ENCODE results near the gene CDK5R1. TPM values are rescaled to one million over a fixed set of nuclear protein-coding genes. Genes with fewer than 3 reads are reported as not detected.

CDK5R1 gene
- total and polyA plus RNA-seq, 3 experiments from 2014 or later = 6.0 to 7.0 (median 6.8) TPM

DNA sequence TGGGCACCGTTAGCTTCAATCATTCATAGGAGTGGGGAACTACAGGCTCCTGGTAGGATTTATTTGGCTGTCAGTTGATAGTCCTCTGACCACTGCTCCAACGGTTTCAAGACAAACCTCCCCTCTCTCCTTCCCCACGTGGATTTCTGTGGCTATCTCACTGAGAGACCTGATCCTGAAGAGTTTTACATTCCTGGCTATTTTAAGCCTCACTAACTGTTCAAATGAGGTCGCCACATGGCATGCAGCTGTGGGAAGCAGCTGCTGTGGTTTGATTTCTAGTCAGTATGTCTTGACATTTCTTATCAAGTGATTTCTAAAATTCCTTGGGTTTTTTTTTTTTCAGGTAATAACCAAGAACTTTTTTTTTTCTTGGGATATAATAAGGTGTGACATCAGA is 38.3 kb downstream of the CDK5R1 start:
- ChIA-PET POLR2A (interaction anchor here (1.2 kb wide), 1 partner anchor 10 kb away, joined by 3 read pairs; no protein-coding TSS in a partner anchor), CTCF (interaction anchor here (2.0 to 3.0 kb wide), 2 partner anchors 25 to 63 kb away, joined by 4 to 13 read pairs; no protein-coding TSS in a partner anchor)
- Histone ChIP-seq H3K27ac (ENCODE audit: low read depth, low read length) (no peak overlapping the region), H3K27me3 (ENCODE audit: insufficient read depth, low read length, poor library complexity, severe bottlenecking) (no peaks in the 10 kb centered on the region), H3K4me1 (ENCODE audit: insufficient read depth, low read length) (peaks cover 44% of the 10 kb centered on the region), H3K9me3 (ENCODE audit: low read length) (no peaks in the 10 kb centered on the region), H3K36me3 (ENCODE audit: insufficient read depth, low read length) (no peaks in the 10 kb centered on the region), H3K4me3 (ENCODE audit: low read length) (no peak overlapping the region)
- peaks cover 0 to 3% (median 0%) of the 10 kb centered on the region in 3 donors for H3K36me3 Mint-ChIP-seq
- no peak for DNase-seq
- H3K27me3 Mint-ChIP-seq = peaks cover 2 to 3% of the 10 kb centered on the region in 2 donors
- peak overlapping the region in 1 of 8 donors; percentile 7 for H3K27ac Mint-ChIP-seq
- H3K4me3 Mint-ChIP-seq = peak overlapping the region in 2 of 7 donors; percentile 9 to 76
- H3K4me1 Mint-ChIP-seq = peaks cover 53 to 65% (median 54%) of the 10 kb centered on the region in 3 donors
- H3K9me3 Mint-ChIP-seq = no peaks in the 10 kb centered on the region

GRCh38 chr17:32527146-32527545 is 40.4 kb downstream of the CDK5R1 start:
- Mint-ChIP-seq H3K9me3 (no peaks in the 10 kb centered on the region), H3K27me3 (peaks cover 2 to 3% of the 10 kb centered on the region in 2 donors), H3K4me1 (peaks cover 39 to 52% (median 41%) of the 10 kb centered on the region in 3 donors), H3K4me3 (peak overlapping the region in 1 of 7 donors; percentile 29), H3K36me3 (peaks cover 0 to 3% (median 0%) of the 10 kb centered on the region in 3 donors), H3K27ac (peak overlapping the region in 1 of 8 donors; percentile 14)
- H3K9me3 ChIP-seq (ENCODE audit: low read length) = no peaks in the 10 kb centered on the region
- H3K27me3 ChIP-seq (ENCODE audit: insufficient read depth, low read length, poor library complexity, severe bottlenecking) = no peaks in the 10 kb centered on the region
- no peaks in the 10 kb centered on the region for H3K36me3 ChIP-seq (ENCODE audit: insufficient read depth, low read length)
- DNase-seq = no peak
- H3K4me1 ChIP-seq (ENCODE audit: insufficient read depth, low read length) = peaks cover 32% of the 10 kb centered on the region
- POLR2A ChIA-PET = interaction anchor here (0.9 kb wide), 1 partner anchor 14 kb away, joined by 4 read pairs; no protein-coding TSS in a partner anchor
- CTCF ChIA-PET = interaction anchor here (1.4 to 2.2 kb wide), 2 partner anchors 11 to 43 kb away, joined by 5 to 7 read pairs; no protein-coding TSS in a partner anchor
- H3K27ac ChIP-seq (ENCODE audit: low read depth, low read length) = no peak overlapping the region
- H3K4me3 ChIP-seq (ENCODE audit: low read length) = no peak overlapping the region

DNA sequence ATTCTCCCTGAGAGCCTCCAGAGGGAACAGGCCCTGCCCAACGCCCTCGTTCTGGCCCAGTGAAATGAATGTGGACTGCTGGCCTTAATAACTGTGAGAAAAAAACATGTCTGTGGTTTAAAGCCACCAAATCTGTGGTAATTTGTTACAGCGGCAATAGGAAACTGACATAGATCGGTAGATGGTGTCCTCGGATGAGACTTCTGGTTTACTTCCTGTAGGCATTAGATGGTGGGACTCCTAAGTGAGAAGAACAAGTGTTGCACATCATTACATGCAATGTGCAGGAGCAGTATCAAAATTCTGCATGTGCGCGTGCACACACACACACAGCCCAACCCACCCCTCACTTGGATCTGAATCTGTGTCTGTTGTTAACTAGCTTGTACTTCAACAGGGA is 42.0 kb downstream of the CDK5R1 start:
- POLR2A ChIA-PET = no interaction called here

GRCh38 chr17:32529604-32530003 is 42.8 kb downstream of the CDK5R1 start:
- DNase-seq = no peak
- Mint-ChIP-seq H3K4me3 (peak overlapping the region in 1 of 7 donors; percentile 35), H3K36me3 (peaks cover 0 to 2% (median 1%) of the 10 kb centered on the region in 3 donors), H3K4me1 (peaks cover 17 to 35% (median 22%) of the 10 kb centered on the region in 3 donors), H3K27ac (peak overlapping the region in 3 of 8 donors; percentile 35 to 61 (median 43)), H3K27me3 (peaks cover 3 to 4% of the 10 kb centered on the region in 2 donors), H3K9me3 (no peaks in the 10 kb centered on the region)
- H3K36me3 ChIP-seq (ENCODE audit: insufficient read depth, low read length) = no peaks in the 10 kb centered on the region
- H3K27ac ChIP-seq (ENCODE audit: low read depth, low read length) = no peak overlapping the region
- CTCF ChIA-PET = no interaction called here
- H3K4me1 ChIP-seq (ENCODE audit: insufficient read depth, low read length) = peaks cover 12% of the 10 kb centered on the region
- no peak overlapping the region for H3K4me3 ChIP-seq (ENCODE audit: low read length)
- H3K27me3 ChIP-seq (ENCODE audit: insufficient read depth, low read length, poor library complexity, severe bottlenecking) = no peaks in the 10 kb centered on the region
- POLR2A ChIA-PET = no interaction called here
- no peaks in the 10 kb centered on the region for H3K9me3 ChIP-seq (ENCODE audit: low read length)

More for the DNA sequence above, 42.0 kb downstream of the CDK5R1 start:
- Mint-ChIP-seq H3K36me3 (peaks cover 0 to 2% (median 1%) of the 10 kb centered on the region in 3 donors), H3K27ac (peak overlapping the region; percentile 1 to 88 (median 72)), H3K9me3 (no peaks in the 10 kb centered on the region), H3K27me3 (peaks cover 3 to 4% of the 10 kb centered on the region in 2 donors), H3K4me1 (peaks cover 23 to 40% (median 27%) of the 10 kb centered on the region in 3 donors), H3K4me3 (peak overlapping the region in 6 of 7 donors; percentile 29 to 79 (median 72))
- no peak overlapping the region for H3K4me3 ChIP-seq (ENCODE audit: low read length)
- H3K36me3 ChIP-seq (ENCODE audit: insufficient read depth, low read length) = no peaks in the 10 kb centered on the region
- H3K9me3 ChIP-seq (ENCODE audit: low read length) = no peaks in the 10 kb centered on the region
- no peaks in the 10 kb centered on the region for H3K27me3 ChIP-seq (ENCODE audit: insufficient read depth, low read length, poor library complexity, severe bottlenecking)
- peaks cover 18% of the 10 kb centered on the region for H3K4me1 ChIP-seq (ENCODE audit: insufficient read depth, low read length)
- no peak for DNase-seq
- no peak overlapping the region for H3K27ac ChIP-seq (ENCODE audit: low read depth, low read length)
- CTCF ChIA-PET = interaction anchor here (1.1 to 1.4 kb wide), 2 partner anchors 11 to 13 kb away, joined by 3 to 5 read pairs; no protein-coding TSS in a partner anchor

DNA sequence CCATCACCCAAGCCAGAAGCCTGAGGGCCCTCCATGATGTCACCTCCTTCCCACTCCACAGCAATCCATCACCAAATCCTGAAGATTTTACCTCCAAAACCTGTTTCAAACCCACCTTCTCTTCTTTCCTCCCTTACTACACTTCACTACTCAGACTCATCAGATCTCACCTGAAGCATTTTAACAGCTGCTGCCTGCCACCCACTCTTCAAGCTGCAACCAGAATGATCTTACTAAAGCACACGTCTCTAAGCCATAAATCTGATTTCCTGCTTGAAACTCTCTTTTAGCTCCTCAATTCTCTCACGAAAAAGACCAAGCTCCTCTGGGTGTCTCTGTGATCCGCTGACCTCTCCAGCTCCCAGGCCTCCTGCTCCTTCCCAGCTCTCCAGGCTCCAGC is 46.5 kb downstream of the CDK5R1 start:
- no peaks in the 10 kb centered on the region for H3K9me3 Mint-ChIP-seq
- CTCF ChIA-PET = interaction anchor here (1.3 kb wide), 2 partner anchors 13 to 48 kb away, joined by 3 read pairs; no protein-coding TSS in a partner anchor
- Histone ChIP-seq H3K9me3 (ENCODE audit: low read length) (no peaks in the 10 kb centered on the region), H3K4me3 (ENCODE audit: low read length) (no peak overlapping the region), H3K27me3 (ENCODE audit: insufficient read depth, low read length, poor library complexity, severe bottlenecking) (no peaks in the 10 kb centered on the region), H3K36me3 (ENCODE audit: insufficient read depth, low read length) (no peaks in the 10 kb centered on the region), H3K4me1 (ENCODE audit: insufficient read depth, low read length) (peaks cover 9% of the 10 kb centered on the region), H3K27ac (ENCODE audit: low read depth, low read length) (no peak overlapping the region)
- H3K27ac Mint-ChIP-seq = peak overlapping the region in 1 of 8 donors; percentile 19
- POLR2A ChIA-PET = no interaction called here
- H3K27me3 Mint-ChIP-seq = peaks cover 0 to 2% of the 10 kb centered on the region in 2 donors
- no peak for DNase-seq
- H3K4me1 Mint-ChIP-seq = peaks cover 14 to 16% (median 15%) of the 10 kb centered on the region in 3 donors
- no peak overlapping the region for H3K4me3 Mint-ChIP-seq
- H3K36me3 Mint-ChIP-seq = peaks cover 0 to 3% (median 1%) of the 10 kb centered on the region in 3 donors

DNA sequence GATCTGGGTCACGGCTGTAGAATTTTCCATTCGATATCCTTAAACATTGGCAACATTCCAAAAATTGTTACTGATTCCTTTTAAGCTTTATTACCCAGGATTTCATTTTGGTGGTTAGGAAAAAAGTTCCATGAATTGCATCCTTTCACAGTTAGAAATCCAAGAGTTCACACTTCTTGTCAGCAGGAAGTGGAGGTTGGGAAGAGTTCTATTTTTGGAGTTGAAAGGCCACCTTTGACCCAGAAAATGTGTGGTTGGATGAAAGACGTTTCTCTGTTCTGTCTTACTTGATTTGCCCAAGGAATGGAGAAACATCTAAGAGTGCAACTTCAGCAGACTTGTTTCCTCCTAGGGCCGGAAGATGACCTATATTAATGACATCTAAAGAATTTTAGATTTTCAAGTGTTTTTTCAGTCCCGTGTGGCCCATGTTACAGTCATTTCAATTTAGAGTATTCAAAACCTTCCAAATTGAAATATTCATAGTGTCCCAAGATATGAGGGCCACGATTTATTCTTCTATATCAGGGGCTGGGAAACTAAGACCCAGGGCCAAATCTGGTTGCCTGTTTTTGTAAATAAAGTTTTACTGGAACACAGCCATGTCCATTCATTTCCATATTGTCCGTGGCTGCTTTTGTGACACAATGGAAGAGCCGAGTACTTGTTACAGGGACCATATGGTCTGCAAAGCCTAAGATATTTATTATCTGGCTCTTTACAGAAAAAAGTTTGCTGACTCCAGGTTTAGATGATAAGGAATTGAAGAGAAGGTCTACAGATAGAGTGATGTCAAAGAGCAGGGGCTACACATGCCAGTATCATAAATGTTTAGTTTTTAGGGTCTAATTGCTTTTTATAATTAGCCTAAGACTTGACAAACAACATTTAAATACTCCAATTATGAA is 50.2 kb downstream of the CDK5R1 start:
- peaks cover 0 to 3% (median 1%) of the 10 kb centered on the region in 3 donors for H3K36me3 Mint-ChIP-seq
- peaks cover 0 to 2% of the 10 kb centered on the region in 2 donors for H3K27me3 Mint-ChIP-seq
- H3K27me3 ChIP-seq (ENCODE audit: insufficient read depth, low read length, poor library complexity, severe bottlenecking) = no peaks in the 10 kb centered on the region
- no peak for DNase-seq
- peaks cover 0 to 1% (median 0%) of the 10 kb centered on the region in 3 donors for H3K4me1 Mint-ChIP-seq
- H3K36me3 ChIP-seq (ENCODE audit: insufficient read depth, low read length) = no peaks in the 10 kb centered on the region
- no peak overlapping the region for H3K4me3 Mint-ChIP-seq
- ChIA-PET POLR2A (no interaction called here), CTCF (no interaction called here)
- no peaks in the 10 kb centered on the region for H3K9me3 Mint-ChIP-seq
- H3K27ac ChIP-seq (ENCODE audit: low read depth, low read length) = no peak overlapping the region
- H3K27ac Mint-ChIP-seq = no peak overlapping the region
- no peaks in the 10 kb centered on the region for H3K9me3 ChIP-seq (ENCODE audit: low read length)
- H3K4me3 ChIP-seq (ENCODE audit: low read length) = no peak overlapping the region
- H3K4me1 ChIP-seq (ENCODE audit: insufficient read depth, low read length) = no peaks in the 10 kb centered on the region

Data from CD8-positive, alpha-beta memory T cell (primary cell).